IPS-18c (cell line): Measurements from ENCODE around the gene OGFOD3.
"Not testable (repeated sequence)": the region's sequence is repeated elsewhere in the genome, so short reads cannot be mapped to it uniquely, and the experiment has no call there.

Experiments
- H3K4me3 ChIP-seq: 2 replicates; pipeline ENCODE4 v1.7.0; 2013; ENCODE audit warnings: low read depth, mild to moderate bottlenecking, low read length, moderate library complexity; ENCODE audit not compliant: insufficient read depth
- H3K9me3 ChIP-seq: one replicate; pipeline ENCODE4 v1.6.1; 2013; ENCODE audit warnings: mild to moderate bottlenecking, low read length, moderate library complexity; ENCODE audit not compliant: control insufficient read depth, insufficient read depth

Gene OGFOD3

DNA sequence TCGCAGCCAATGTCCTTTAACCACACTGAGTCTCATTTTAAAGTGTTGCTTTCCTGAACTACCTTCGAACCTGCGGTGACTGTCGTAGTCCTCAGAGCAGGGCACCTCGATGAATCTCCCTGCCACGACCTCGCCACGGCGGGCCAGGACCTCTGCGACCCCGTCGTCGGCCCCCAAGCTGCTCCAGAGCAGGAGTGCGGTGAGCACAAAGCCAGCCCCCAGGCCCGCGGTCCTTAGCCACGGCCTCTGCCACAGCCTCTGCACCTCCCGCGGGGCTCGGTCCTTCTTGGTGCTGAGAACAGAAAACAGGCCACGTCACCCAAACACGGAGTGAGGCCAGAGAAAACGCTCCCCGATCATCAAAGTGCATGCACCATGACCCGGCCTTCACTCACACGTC, 3.0 kb downstream of the OGFOD3 start:
- no peaks in the 10 kb centered on the region for H3K9me3 ChIP-seq

GRCh38 chr17:82414548-82415281, 3.7 kb downstream of the OGFOD3 start:
- no peaks in the 10 kb centered on the region for H3K9me3 ChIP-seq
- no peak overlapping the region for H3K4me3 ChIP-seq

More for the DNA sequence above, 3.0 kb downstream of the OGFOD3 start:
- no peak overlapping the region for H3K4me3 ChIP-seq

DNA sequence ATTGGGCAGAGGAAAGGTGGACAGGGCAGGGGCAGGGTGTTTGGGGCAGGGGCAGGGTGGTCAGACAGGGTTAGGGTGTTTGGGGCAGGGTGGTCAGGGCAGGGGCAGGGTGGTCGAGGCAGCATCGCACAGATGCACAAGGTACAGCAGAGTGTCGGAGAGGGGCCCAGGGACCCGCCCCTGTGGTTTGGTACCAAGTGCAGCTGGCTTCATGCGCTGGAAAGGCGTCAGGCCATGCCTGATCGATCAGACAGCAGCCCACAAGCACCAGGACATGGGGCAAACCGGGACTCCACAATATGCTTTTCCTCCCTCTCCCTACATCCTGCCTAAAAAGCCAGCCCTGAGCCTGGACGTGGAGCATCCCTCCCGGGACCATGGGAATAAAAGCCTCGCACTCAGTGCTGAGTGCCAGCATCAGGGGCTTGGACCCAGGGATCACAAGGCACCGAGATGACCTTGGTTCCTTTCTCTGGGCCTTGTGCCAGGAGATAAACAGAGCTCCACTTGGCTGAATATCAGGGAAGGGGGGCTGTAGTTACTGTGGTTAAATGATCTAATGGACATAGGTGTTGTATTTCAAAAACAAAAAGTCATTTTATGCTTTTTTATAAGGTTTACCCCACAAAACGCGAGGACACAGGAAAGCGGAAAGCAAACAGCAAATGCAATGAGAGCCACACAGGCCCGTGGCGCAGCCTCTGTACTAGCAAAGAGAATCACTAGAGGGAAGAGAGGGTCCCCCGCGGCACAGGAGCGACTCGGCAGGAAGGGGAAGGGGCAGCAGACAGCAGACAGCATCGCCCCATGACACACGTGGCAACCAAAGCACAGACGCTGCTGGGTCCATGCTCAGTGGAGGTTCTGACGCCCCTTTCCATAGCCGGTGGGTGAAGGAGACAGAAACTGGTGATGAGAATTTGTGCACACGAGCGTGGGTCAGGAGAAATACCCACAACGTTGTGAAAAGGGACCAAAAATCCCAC, 5.6 kb downstream of the OGFOD3 start:
- Histone ChIP-seq H3K4me3 (no peak overlapping the region), H3K9me3 (no peaks in the 10 kb centered on the region)

GRCh38 chr17:82412081-82412480, 6.3 kb downstream of the OGFOD3 start:
- not testable (repeated sequence) for H3K9me3 ChIP-seq, H3K4me3 ChIP-seq

DNA sequence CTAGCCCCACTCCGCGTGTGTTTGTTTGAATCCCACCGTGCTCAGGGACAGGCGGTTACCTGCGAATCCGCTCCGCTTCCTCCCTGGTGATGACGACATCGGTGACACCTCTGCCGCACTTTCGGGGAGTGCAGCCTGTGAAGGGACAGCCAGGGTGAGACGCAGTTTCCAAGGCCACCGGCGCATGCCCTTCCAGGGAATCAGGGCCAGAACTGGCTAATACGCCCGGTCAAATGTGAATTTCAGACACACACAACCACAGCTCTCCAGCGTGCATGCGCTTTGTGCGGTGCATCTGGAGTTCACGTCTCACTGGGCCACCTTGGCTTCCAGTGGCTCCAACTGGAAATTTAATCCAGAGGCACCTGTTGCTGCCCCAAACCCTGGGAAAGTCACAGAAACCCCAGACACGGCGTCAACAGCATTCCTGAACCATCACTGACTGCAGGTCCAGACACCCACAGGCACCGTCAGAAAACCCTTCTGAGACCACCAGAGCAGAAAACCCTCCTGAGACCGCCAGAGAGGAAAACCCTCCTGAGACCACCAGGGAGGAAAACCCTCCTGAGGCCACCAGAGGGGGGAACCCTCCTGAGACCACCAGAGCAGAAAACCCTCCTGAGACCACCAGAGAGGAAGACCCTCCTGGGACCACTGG, 6.9 kb downstream of the OGFOD3 start:
- Histone ChIP-seq H3K9me3 (no peaks in the 10 kb centered on the region), H3K4me3 (no peak overlapping the region)

DNA sequence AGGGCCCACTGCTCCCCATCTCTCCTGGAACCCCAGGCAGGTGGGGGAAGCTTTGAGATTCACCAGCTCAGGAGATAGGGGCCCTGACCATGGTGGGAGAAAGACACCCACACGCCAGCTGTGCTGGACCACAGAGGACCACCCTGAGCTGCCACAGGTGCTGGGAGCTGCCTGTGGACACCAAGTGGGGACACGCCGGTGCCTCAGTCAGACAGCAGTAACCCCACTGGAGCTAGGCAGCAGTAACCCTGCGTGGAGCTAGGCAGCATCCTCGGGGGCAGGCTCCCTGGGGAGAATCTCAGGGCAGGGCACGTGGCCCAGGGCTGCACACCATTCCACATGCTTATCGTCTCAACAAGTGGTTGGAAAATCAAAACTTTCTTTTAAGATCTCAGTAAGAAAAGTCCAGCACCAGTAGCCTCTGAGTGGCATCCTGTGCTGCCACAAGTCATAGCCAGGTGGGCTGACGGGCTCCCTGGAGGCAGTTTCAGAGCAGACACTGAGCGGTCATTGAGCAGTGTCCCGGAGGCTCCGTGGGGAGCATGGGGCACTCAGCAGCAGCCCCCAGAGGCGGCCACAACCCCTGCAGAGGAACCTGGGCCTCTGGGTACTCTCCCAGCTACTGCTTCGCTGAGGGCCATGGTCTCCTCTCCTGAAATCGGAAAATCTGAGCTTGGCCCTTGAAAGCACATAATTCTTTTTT, 8.2 kb downstream of the OGFOD3 start:
- H3K4me3 ChIP-seq = no peak overlapping the region
- H3K9me3 ChIP-seq = no peaks in the 10 kb centered on the region

DNA sequence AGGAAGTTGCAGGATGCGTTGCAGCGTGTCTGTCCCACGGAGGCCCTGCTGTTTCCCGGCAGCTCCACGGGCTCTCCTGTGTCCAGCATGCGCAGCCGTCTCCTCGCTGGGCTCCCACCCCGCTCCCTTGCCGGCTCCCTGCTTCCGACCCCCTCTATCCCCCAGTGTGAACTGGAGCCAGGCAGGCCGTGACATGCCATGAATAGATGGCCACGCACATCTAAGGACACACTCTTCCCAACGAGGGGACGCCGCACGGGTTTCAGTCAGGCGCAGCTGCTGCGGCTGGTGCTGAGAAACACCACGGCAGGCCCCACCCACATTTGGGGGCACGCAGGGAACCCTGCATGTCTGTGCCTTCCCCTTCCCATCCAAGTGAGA, 9.5 kb downstream of the OGFOD3 start:
- H3K9me3 ChIP-seq = no peaks in the 10 kb centered on the region
- H3K4me3 ChIP-seq = no peak overlapping the region

- no peak overlapping the region for H3K4me3 ChIP-seq
- H3K9me3 ChIP-seq = no peaks in the 10 kb centered on the region
Observed at GRCh38 chr17:82408288-82408937, 10.0 kb downstream of the OGFOD3 start.

- no peaks in the 10 kb centered on the region for H3K9me3 ChIP-seq
- no peak overlapping the region for H3K4me3 ChIP-seq
Observed at GRCh38 chr17:82407255-82407654, 11.1 kb downstream of the OGFOD3 start.

DNA sequence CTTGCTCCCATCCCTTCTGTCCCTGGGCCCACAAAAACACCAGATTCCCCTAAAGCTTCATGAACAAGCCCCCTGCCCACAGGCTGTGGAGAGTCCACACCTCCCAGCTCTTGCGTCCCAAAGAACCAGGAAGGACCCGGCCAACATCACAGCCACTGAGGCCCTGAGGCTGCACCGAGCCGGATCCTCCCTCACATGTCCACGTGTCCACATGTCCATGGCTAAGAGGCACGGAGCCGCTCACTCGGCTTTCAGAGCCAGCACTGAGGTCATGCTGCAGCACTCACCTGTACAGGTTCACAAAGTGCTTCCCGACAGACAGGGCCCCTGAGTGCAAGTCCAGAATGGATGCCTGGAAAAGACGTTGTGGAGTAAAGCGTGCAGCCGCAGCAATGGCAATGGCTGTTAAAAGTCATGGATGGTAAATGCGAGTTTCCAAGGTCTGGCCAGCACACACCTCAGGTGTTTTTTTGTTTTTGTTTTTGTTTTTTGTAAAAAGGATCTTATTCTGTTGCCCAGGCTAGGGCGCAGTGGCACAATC, 12.2 kb downstream of the OGFOD3 start:
- no peaks in the 10 kb centered on the region for H3K9me3 ChIP-seq
- H3K4me3 ChIP-seq = no peak overlapping the region

- H3K9me3 ChIP-seq = no peaks in the 10 kb centered on the region
- no peak overlapping the region for H3K4me3 ChIP-seq
Observed at GRCh38 chr17:82405051-82405450, 13.3 kb downstream of the OGFOD3 start.

DNA sequence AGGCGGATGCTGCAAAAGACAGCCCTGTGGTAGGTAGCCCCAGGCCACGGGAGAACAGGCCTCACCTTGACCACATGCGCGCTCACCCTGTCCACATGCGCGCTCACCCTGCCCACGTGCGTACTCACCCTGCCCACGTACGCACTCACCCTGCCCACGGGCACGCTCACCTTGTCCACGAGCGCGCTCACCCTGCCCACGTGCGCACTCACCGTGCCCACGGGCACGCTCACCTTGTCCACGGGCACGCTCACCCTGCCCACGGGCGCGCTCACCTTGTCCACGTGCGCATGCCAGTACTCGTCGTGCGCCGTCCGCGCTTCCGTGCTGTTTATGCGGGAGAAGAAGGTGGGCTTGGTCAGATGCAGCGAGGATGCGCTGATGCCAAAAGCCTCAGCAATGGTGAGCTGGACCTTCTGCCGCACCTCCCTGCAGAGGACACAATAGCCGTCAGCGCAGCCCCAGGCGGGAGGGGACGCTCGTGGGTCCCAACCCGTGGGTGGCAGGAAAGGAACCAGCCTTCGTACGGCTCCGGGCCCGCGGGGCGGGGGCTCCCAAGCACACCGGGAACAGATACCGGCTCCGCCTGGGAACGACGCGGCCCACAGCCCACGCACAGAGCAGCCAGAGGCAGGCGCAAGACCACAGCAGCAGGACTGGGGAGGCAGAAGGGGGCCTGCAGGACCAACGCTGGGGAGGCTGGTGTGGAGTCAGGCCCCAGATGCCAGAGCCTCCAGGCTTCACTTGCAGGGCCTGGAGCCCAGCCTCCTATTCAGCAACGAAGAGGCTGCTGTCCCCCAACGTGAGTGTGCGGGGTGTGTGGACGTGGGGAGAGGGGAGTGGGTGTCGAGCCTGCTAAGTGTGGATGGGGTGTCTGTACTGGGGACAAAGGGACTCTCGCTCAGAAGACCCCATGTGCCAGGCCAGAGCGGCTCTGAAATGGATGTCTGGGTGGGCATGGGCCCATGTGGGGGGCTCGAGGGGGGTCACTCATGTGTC, 14.4 kb downstream of the OGFOD3 start:
- H3K4me3 ChIP-seq = no peak overlapping the region
- H3K9me3 ChIP-seq = no peaks in the 10 kb centered on the region

- H3K4me3 ChIP-seq = no peak overlapping the region
- no peaks in the 10 kb centered on the region for H3K9me3 ChIP-seq
Observed at GRCh38 chr17:82402865-82403264, 15.5 kb downstream of the OGFOD3 start.

GRCh38 chr17:82400830-82401229, 17.6 kb downstream of the OGFOD3 start:
- H3K4me3 ChIP-seq = no peak overlapping the region
- no peaks in the 10 kb centered on the region for H3K9me3 ChIP-seq

GRCh38 chr17:82400206-82400605, 18.2 kb downstream of the OGFOD3 start:
- H3K4me3 ChIP-seq = no peak overlapping the region

More at GRCh38 chr17:82400206-82400605, 18.2 kb downstream of the OGFOD3 start:
- H3K9me3 ChIP-seq = no peaks in the 10 kb centered on the region
